ENCODE data around the gene CHMP4B. TPM values are rescaled to one million over a fixed set of nuclear protein-coding genes. Genes with fewer than 3 reads are reported as not detected.

CHMP4B gene
- total RNA-seq, 6 experiments from 2014 or later, result 81.2 to 94.2 (median 86.1) TPM

DNA sequence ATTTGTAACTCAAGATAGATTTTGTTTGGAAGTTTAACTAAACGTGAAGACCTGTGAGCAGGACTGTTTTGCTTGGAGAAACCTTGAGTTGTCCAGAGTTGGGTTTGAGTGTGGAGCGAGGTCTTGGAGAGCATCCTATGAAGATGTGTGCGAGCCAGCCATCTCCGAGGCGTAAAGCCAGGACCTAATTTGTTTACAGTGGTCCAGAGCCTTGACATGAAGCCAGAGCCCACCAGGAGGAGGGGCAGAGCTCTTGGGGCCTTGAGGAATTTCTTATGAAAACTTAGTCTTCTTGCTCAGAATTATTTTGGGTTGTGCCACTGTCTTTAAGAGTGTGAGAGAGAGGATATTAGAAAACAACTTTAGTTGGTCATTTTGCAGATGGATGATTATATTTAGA lies 6.3 kb downstream of the CHMP4B start:
- H3K36me3 Mint-ChIP-seq (ENCODE audit: low read depth), result peaks cover 9% of the 10 kb centered on the region; the same call in 1 of the 2 replicates
- no peak for DNase-seq
- H3K4me3 Mint-ChIP-seq, result no peak overlapping the region
- H3K4me1 Mint-ChIP-seq (ENCODE audit: low read depth), result peaks cover 56% of the 10 kb centered on the region
- no peak overlapping the region for H3K27ac Mint-ChIP-seq
- H3K27me3 Mint-ChIP-seq (ENCODE audit: insufficient read depth), result no peaks in the 10 kb centered on the region; the same call in 1 of the 2 replicates
- no peaks in the 10 kb centered on the region for H3K9me3 Mint-ChIP-seq
- TF ChIP-seq CTCF (IDR thresholded peaks at IDR 0.05), result no peak

GRCh38 chr20:33819456-33819855 lies 8.3 kb downstream of the CHMP4B start:
- peaks cover 35% of the 10 kb centered on the region for H3K4me1 Mint-ChIP-seq (ENCODE audit: low read depth)
- no peaks in the 10 kb centered on the region for H3K9me3 Mint-ChIP-seq
- H3K27ac Mint-ChIP-seq, result no peak overlapping the region
- no peaks in the 10 kb centered on the region; the same call in 1 of the 2 replicates for H3K27me3 Mint-ChIP-seq (ENCODE audit: insufficient read depth)
- H3K36me3 Mint-ChIP-seq (ENCODE audit: low read depth), result no peaks in the 10 kb centered on the region; the same call in 1 of the 2 replicates
- no peak for TF ChIP-seq CTCF (IDR thresholded peaks at IDR 0.05)
- DNase-seq, result no peak
- H3K4me3 Mint-ChIP-seq, result no peak overlapping the region

- Mint-ChIP-seq H3K9me3 (no peaks in the 10 kb centered on the region), H3K4me3 (no peak overlapping the region), H3K27ac (no peak overlapping the region), H3K27me3 (ENCODE audit: insufficient read depth) (no peaks in the 10 kb centered on the region; the same call in 1 of the 2 replicates), H3K36me3 (ENCODE audit: low read depth) (no peaks in the 10 kb centered on the region; the same call in 1 of the 2 replicates), H3K4me1 (ENCODE audit: low read depth) (peaks cover 32% of the 10 kb centered on the region)
- no peak for TF ChIP-seq CTCF (IDR thresholded peaks at IDR 0.05)
- no peak for DNase-seq
Observed at GRCh38 chr20:33820362-33820761, 9.2 kb downstream of the CHMP4B start.

DNA sequence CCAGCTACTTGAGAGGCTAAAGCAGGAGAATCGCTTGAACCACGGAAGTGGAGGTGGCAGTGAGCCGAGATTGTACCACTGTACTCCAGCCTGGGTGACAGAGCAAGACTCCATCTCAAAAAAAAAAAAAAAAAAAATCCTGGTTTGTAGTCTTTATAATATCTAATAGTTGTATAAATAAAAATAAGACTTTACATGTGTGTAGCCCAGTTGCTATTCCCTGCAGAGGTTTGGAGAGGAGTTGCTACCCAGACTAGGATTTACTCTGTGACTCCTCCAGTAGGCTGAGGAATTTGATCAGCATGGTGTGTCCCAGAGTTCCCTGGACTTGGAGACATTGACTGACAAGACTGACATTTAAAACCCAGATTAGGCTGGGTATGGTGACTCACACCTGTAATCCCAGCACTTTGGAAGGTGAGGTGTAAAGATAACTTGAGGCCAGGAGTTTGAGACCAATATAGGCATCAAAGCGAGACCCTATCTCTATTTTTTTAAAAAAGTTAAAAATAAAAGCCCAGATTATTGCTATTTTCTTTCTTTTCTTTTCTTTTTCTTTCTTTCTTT lies 10.2 kb downstream of the CHMP4B start:
- no peak overlapping the region for H3K4me3 Mint-ChIP-seq
- no peak for DNase-seq
- H3K4me1 Mint-ChIP-seq (ENCODE audit: low read depth), result peaks cover 40% of the 10 kb centered on the region
- TF ChIP-seq CTCF (IDR thresholded peaks at IDR 0.05), result no peak
- no peaks in the 10 kb centered on the region; the same call in 1 of the 2 replicates for H3K27me3 Mint-ChIP-seq (ENCODE audit: insufficient read depth)
- H3K27ac Mint-ChIP-seq, result no peak overlapping the region
- no peaks in the 10 kb centered on the region; the same call in 1 of the 2 replicates for H3K36me3 Mint-ChIP-seq (ENCODE audit: low read depth)
- H3K9me3 Mint-ChIP-seq, result no peaks in the 10 kb centered on the region

DNA sequence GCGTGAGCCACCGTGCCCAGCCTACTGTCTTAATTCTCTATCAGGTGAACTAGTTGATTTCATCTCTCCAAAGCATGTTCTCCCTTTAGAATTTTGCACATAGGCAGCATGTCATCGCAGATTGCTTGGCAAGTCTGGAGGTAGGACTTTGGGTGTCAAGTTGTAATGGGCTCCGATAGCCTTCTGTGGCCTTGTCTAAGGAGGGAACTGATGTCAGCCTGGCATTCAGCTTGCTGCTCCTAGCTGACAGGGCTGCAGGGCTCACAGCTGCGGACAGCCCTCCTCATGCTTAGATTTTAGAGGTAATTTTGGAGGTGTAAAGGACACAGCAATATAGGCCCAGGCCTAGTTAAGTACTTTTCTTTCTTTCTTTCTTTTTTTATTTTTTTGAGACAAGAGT lies 11.3 kb downstream of the CHMP4B start:
- Mint-ChIP-seq H3K4me1 (ENCODE audit: low read depth) (peaks cover 44% of the 10 kb centered on the region), H3K27me3 (ENCODE audit: insufficient read depth) (no peaks in the 10 kb centered on the region; the same call in 1 of the 2 replicates), H3K27ac (no peak overlapping the region), H3K36me3 (ENCODE audit: low read depth) (no peaks in the 10 kb centered on the region; the same call in 1 of the 2 replicates), H3K4me3 (no peak overlapping the region), H3K9me3 (no peaks in the 10 kb centered on the region)
- no peak for TF ChIP-seq CTCF (IDR thresholded peaks at IDR 0.05)
- no peak for DNase-seq

Data from HFFc6 (cell line).